GM12875 (cell line): ENCODE data around the gene RSRC1.
"Not testable (repeated sequence)": the region's sequence is repeated elsewhere in the genome, so short reads cannot be mapped to it uniquely, and the experiment has no call there.

Source experiments
- H3K4me3 ChIP-seq: one replicate; pipeline ENCODE4 v1.5.1; 2011; ENCODE audit warnings: low read depth, low read length, control low read depth
- TF ChIP-seq, protein P1 (sequence below): IDR thresholded peaks from 2 replicates; pipeline ENCODE4 v1.5.1; 2011; ENCODE audit warnings: low read depth, mild to moderate bottlenecking, control low read depth, inconsistent platforms, low read length, moderate library complexity, borderline replicate concordance; ENCODE audit not compliant: insufficient read depth

Gene RSRC1

GRCh38 chr3:158109295-158109803 lies 540 bp upstream of the RSRC1 start:
- TF ChIP-seq, protein P1, sequence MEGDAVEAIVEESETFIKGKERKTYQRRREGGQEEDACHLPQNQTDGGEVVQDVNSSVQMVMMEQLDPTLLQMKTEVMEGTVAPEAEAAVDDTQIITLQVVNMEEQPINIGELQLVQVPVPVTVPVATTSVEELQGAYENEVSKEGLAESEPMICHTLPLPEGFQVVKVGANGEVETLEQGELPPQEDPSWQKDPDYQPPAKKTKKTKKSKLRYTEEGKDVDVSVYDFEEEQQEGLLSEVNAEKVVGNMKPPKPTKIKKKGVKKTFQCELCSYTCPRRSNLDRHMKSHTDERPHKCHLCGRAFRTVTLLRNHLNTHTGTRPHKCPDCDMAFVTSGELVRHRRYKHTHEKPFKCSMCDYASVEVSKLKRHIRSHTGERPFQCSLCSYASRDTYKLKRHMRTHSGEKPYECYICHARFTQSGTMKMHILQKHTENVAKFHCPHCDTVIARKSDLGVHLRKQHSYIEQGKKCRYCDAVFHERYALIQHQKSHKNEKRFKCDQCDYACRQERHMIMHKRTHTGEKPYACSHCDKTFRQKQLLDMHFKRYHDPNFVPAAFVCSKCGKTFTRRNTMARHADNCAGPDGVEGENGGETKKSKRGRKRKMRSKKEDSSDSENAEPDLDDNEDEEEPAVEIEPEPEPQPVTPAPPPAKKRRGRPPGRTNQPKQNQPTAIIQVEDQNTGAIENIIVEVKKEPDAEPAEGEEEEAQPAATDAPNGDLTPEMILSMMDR, result no peak

GRCh38 chr3:158110658-158111018 lies 749 bp downstream of the RSRC1 start:
- peak overlapping the region; percentile 83 for H3K4me3 ChIP-seq

More at GRCh38 chr3:158109295-158109803, 540 bp upstream of the RSRC1 start:
- peak overlapping the region; percentile 83 for H3K4me3 ChIP-seq

DNA sequence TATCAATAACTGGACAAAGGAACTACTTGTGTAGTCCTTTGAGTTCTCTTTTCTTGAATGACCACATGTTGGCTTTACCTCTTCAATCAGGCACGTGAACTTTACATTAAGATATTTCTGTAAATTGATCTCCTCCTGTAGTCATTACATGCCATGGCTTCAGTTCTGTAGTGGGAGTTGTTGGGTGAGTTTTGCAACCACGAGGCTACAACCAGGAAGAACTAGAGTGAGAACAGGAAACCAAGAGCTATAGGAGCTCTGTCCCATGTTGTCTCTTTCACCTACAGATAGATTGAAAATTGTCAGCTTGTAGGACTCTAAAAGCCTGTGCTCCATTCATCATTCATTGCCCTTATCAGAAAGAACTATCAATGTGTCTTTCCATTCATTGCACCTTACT lies 2.0 kb downstream of the RSRC1 start:
- H3K4me3 ChIP-seq, result no peak overlapping the region
- TF ChIP-seq, protein P1, result no peak

More at GRCh38 chr3:158110658-158111018, 749 bp downstream of the RSRC1 start:
- TF ChIP-seq, protein P1, result no peak

DNA sequence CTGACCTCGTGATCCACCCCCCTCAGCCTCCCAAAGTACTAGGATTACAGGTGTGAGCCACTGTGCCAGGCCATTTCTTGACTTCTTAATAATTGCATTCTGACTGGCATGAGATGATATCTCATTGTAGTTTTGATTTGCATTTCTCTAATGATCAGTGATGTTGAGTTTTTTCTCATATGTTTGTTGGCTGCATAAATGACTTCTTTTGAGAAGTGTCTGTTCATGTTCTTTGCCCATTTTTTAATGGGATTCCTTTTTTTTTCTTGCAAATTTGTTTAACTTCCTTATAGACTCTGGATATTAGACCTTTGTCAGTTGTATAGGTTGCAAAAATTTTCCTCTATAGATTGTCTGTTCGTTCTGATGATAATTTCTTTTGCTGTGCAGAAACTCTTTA lies 3.7 kb downstream of the RSRC1 start:
- not testable (repeated sequence) for H3K4me3 ChIP-seq

- no peak overlapping the region for H3K4me3 ChIP-seq
- TF ChIP-seq, protein P1, result no peak
These were observed 10.4 kb downstream of the RSRC1 start for GRCh38 chr3:158120330-158120729.

DNA sequence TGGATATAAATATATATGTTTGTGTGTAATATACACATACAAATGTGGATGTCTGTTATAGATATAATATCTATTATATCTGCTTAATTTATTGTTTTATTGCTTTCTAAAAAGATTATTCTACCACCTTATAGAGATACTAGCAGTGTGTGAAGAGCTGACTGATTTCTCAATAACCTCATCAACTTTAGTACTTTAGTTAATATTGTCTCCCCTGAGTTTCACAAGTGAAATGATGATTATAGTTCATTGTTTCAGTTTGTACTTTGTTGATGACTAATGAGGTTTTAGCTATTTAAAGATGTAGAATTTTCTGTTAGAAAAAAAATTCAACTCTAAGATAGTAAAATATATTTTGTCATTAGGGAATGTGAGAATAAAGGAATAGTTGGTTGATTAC lies 11.4 kb downstream of the RSRC1 start:
- TF ChIP-seq, protein P1, result no peak
- no peak overlapping the region for H3K4me3 ChIP-seq

- H3K4me3 ChIP-seq, result not testable (repeated sequence)
These were observed 12.8 kb downstream of the RSRC1 start for GRCh38 chr3:158122721-158123120.

- TF ChIP-seq, protein P1, result no peak
- H3K4me3 ChIP-seq, result no peak overlapping the region
These were observed 17.6 kb downstream of the RSRC1 start for GRCh38 chr3:158127250-158128219.
